HL-60 (cell line): Measurements from ENCODE around the gene MAPK8IP2.

Experiments
- DNase-seq, 2 experiments: peaks; one replicate each; pipeline ENCODE4 v3.0.0-alpha.2; 2010 to 2020; ENCODE audit warnings: low read depth in 1 of 2, low spot score in 1 of 2
- H3K27ac ChIP-seq: fragments of 250-450 bp; sonication (Bioruptor Pico); replicated peaks from 2 replicates; pipeline ENCODE4 v1.5.1; 2020; ENCODE audit warnings: mild to moderate bottlenecking, moderate library complexity
- H3K27me3 ChIP-seq: fragments of 250-450 bp; sonication (Bioruptor Pico); 2 replicates; pipeline ENCODE4 v1.5.1; 2021; ENCODE audit warnings: mild to moderate bottlenecking, moderate library complexity; ENCODE audit not compliant: insufficient read depth, poor library complexity, severe bottlenecking
- H3K4me3 ChIP-seq: replicated peaks from 2 replicates; pipeline ENCODE4 v1.5.1; 2011; ENCODE audit warnings: mild to moderate bottlenecking, control low read depth, low read length; ENCODE audit not compliant: insufficient read depth
- CTCF ChIP-seq: IDR thresholded peaks from one replicate; pipeline ENCODE4 v1.5.1; 2011; ENCODE audit warnings: low read length, control low read depth, inconsistent platforms; ENCODE audit not compliant: insufficient read depth
- GABPA ChIP-seq: IDR thresholded peaks from 2 replicates; pipeline ENCODE4 v1.6.1; 2012; ENCODE audit warnings: low read depth
- POLR2AphosphoS5 ChIP-seq: IDR thresholded peaks from 2 replicates; pipeline ENCODE4 v1.6.1; 2012; ENCODE audit warnings: low read depth
- REST ChIP-seq: IDR thresholded peaks from 2 replicates; pipeline ENCODE4 v1.6.1; 2012; ENCODE audit warnings: low read depth; ENCODE audit not compliant: insufficient replicate concordance
- SPI1 ChIP-seq: IDR thresholded peaks from 2 replicates; pipeline ENCODE4 v1.6.1; 2012; ENCODE audit warnings: low read depth, mild to moderate bottlenecking, borderline replicate concordance

Gene MAPK8IP2

GRCh38 chr22:50567721-50568252 is 32.8 kb upstream of the MAPK8IP2 start:
- TF ChIP-seq GABPA: no peak
- no peak for TF ChIP-seq SPI1
- no peak overlapping the region for H3K27ac ChIP-seq
- no peak for DNase-seq

GRCh38 chr22:50568626-50569025 is 32.0 kb upstream of the MAPK8IP2 start:
- Histone ChIP-seq H3K27ac (no peak overlapping the region), H3K4me3 (no peak overlapping the region), H3K27me3 (no peaks in the 10 kb centered on the region)
- TF ChIP-seq CTCF: no peak
- TF ChIP-seq SPI1: no peak
- no peak for TF ChIP-seq REST
- TF ChIP-seq GABPA: no peak
- TF ChIP-seq POLR2AphosphoS5: no peak
- no peak for DNase-seq

More at GRCh38 chr22:50567721-50568252, 32.8 kb upstream of the MAPK8IP2 start:
- Histone ChIP-seq H3K27me3 (no peaks in the 10 kb centered on the region), H3K4me3 (no peak overlapping the region)

GRCh38 chr22:50569041-50569459 is 31.5 kb upstream of the MAPK8IP2 start:
- no peak for TF ChIP-seq REST
- no peak for TF ChIP-seq CTCF
- TF ChIP-seq GABPA: no peak
- TF ChIP-seq POLR2AphosphoS5: no peak
- TF ChIP-seq SPI1: no peak
- no peak for DNase-seq
- no peak overlapping the region for H3K4me3 ChIP-seq
- no peak overlapping the region for H3K27ac ChIP-seq
- no peaks in the 10 kb centered on the region for H3K27me3 ChIP-seq

- no peak overlapping the region for H3K4me3 ChIP-seq
- no peak for DNase-seq
- H3K27me3 ChIP-seq: no peaks in the 10 kb centered on the region
- TF ChIP-seq GABPA (no peak), REST (no peak), SPI1 (no peak), POLR2AphosphoS5 (no peak), CTCF (no peak)
- no peak overlapping the region for H3K27ac ChIP-seq
These were observed 30.6 kb upstream of the MAPK8IP2 start for GRCh38 chr22:50569896-50570535.
